HepG2 (cell line): ENCODE measurements around the gene TRAPPC10. TPM values are rescaled to one million over a fixed set of nuclear protein-coding genes. Genes with fewer than 3 reads are reported as not detected.

Experiments
- ATAC-seq: fragments of 200-7000 bp; cut with Tn5 transposase; 3 replicates; pipeline ENCODE4 v1.9.1; 2020; ENCODE audit warnings: mild to moderate bottlenecking, moderate library complexity
- BruUV-seq: library from RNA; stranded (reverse); fragments of 400-500 nt; replicated peaks from 2 replicates; lab custom pipeline; 2021; lab: Mats Ljungman, UMichigan
- CTCF ChIA-PET: fragments of 300-600 bp; formaldehyde crosslinking; extraction: SDS; loops from one replicate; lab custom pipeline; 2021; ENCODE audit warnings: low total read pairs, inconsistent platforms, low intra/inter-chr PET ratio; lab: Yijun Ruan, JAX
- POLR2A ChIA-PET: fragments of 350-600 bp; sonication (Branson Sonifier 250); formaldehyde crosslinking; loops from one replicate; lab custom pipeline; 2020; ENCODE audit warnings: antibody characterized with exemption, inconsistent platforms; lab: Yijun Ruan, JAX
- DNase-seq: peaks from one replicate; pipeline ENCODE4 v3.0.0-alpha.2; 2015; ENCODE audit warnings: low spot score
- FAIRE-seq: peaks from 3 replicates; lab custom pipeline; 2011; peaks lifted over from hg19 to GRCh38; lab: Jason Lieb, UNC
- H2AFZ ChIP-seq: one replicate; pipeline ENCODE4 v1.6.1; 2011; ENCODE audit warnings: low read length, inconsistent platforms
- H3K27ac ChIP-seq: fragments of 300-600 bp; 3 replicates; pipeline ENCODE4 v1.8.0; 2011; ENCODE audit warnings: mixed run types, mild to moderate bottlenecking, mixed read lengths, low read length, inconsistent platforms; ENCODE audit not compliant: insufficient read depth; ENCODE audit errors: extremely low read length
- H3K27me3 ChIP-seq, 2 experiments: fragments of 200-600 bp in 1 of 2; 2 replicates in 1 of 2; 3 replicates in 1 of 2; pipeline versions ENCODE4 v1.6.0 to v1.8.0; 2011; ENCODE audit warnings: low read length in 2 of 2, mild to moderate bottlenecking in 2 of 2, moderate library complexity in 2 of 2, inconsistent platforms in 1 of 2; ENCODE audit not compliant: insufficient read depth in 2 of 2, control insufficient read depth in 1 of 2
- H3K36me3 ChIP-seq, 2 experiments: fragments of 200-600 bp in 1 of 2; replicated peaks in 1 of 2; 2 replicates in 1 of 2; 3 replicates in 1 of 2; pipeline versions ENCODE4 v1.5.1 to v1.8.0; 2011; ENCODE audit warnings: low read length in 2 of 2, inconsistent platforms in 1 of 2; ENCODE audit not compliant: insufficient read depth in 2 of 2, control insufficient read depth in 1 of 2
- H3K4me1 ChIP-seq: 2 replicates; pipeline ENCODE4 v1.5.1; 2012; ENCODE audit warnings: low read length, inconsistent platforms; ENCODE audit not compliant: insufficient read depth
- H3K4me2 ChIP-seq: 2 replicates; pipeline ENCODE4 v1.6.0; 2011; ENCODE audit warnings: low read depth, low read length, inconsistent platforms
- H3K4me3 ChIP-seq, 3 experiments: fragments of 200-600 bp in 1 of 3; sonication (generic), shearing (Covaris generic) in 1 of 3; replicated peaks in 1 of 3; 2 replicates each; pipeline ENCODE4 v1.5.1; 2011 to 2016; ENCODE audit warnings: low read length in 3 of 3, inconsistent platforms in 2 of 3, low read depth in 2 of 3, mild to moderate bottlenecking in 2 of 3, control low read depth in 1 of 3, mixed read lengths in 1 of 3; ENCODE audit not compliant: insufficient read depth in 1 of 3
- H3K79me2 ChIP-seq: one replicate; pipeline ENCODE4 v1.6.1; 2011; ENCODE audit warnings: low read length, inconsistent platforms; ENCODE audit not compliant: insufficient read depth
- H3K9ac ChIP-seq: 2 replicates; pipeline ENCODE4 v1.6.0; 2011; ENCODE audit warnings: mild to moderate bottlenecking, low read depth, low read length, inconsistent platforms; ENCODE audit not compliant: insufficient read depth
- H3K9me3 ChIP-seq: 2 replicates; pipeline ENCODE4 v1.5.1; 2012; ENCODE audit warnings: mild to moderate bottlenecking, low read length
- H4K20me1 ChIP-seq: 2 replicates; pipeline ENCODE4 v1.6.0; 2011; ENCODE audit warnings: inconsistent platforms, mild to moderate bottlenecking, low read length, moderate library complexity; ENCODE audit not compliant: insufficient read depth
- CREM ChIP-seq, 2 experiments: sonication (generic) in 1 of 2; formaldehyde crosslinking in 1 of 2; IDR thresholded peaks; 2 replicates each; pipeline versions ENCODE4 v1.4.0 to v1.6.1; 2016 to 2020; ENCODE audit warnings: antibody characterized with exemption in 1 of 2, mild to moderate bottlenecking in 1 of 2, missing genetic modification reagents in 1 of 2
- GTF2F1 ChIP-seq: fragments of 150-350 bp; IDR thresholded peaks from 2 replicates; pipeline ENCODE4 v1.6.1; 2014; ENCODE audit warnings: low read length
- HOXA3 ChIP-seq: sonication (generic); formaldehyde crosslinking; IDR thresholded peaks from 2 replicates; pipeline ENCODE4 v1.5.0; 2020; ENCODE audit warnings: missing genetic modification reagents
- MAF1 ChIP-seq: sonication (generic); formaldehyde crosslinking; IDR thresholded peaks from 2 replicates; pipeline ENCODE4 v1.5.0; 2020; ENCODE audit warnings: missing genetic modification reagents, borderline replicate concordance
- NFKB2 ChIP-seq: sonication (generic); formaldehyde crosslinking; IDR thresholded peaks from 2 replicates; pipeline ENCODE4 v1.4.0; 2020; ENCODE audit warnings: missing genetic modification reagents, borderline replicate concordance
- ZNF280D ChIP-seq: sonication (generic); formaldehyde crosslinking; IDR thresholded peaks from 2 replicates; pipeline ENCODE4 v1.5.1; 2020; ENCODE audit warnings: mild to moderate bottlenecking, missing genetic modification reagents
- ZNF556 ChIP-seq: sonication (generic); formaldehyde crosslinking; IDR thresholded peaks from 2 replicates; pipeline ENCODE4 v1.4.0; 2020; ENCODE audit warnings: mild to moderate bottlenecking, missing genetic modification reagents, borderline replicate concordance
- ZSCAN12 ChIP-seq: sonication (generic); formaldehyde crosslinking; IDR thresholded peaks from 2 replicates; pipeline ENCODE4 v1.9.0; 2021; ENCODE audit warnings: mild to moderate bottlenecking, missing genetic modification reagents
- WGBS: methylation state at CpG from one replicate; pipeline ENCODE4 v1.1.6; 2017; ENCODE audit warnings: low lambda C conversion rate; 5-methylcytosine and 5-hydroxymethylcytosine counted together
- in situ Hi-C: cut with HindIII; loops from 2 replicates; pipeline ENCODE4 v1.10.0; 2017; ENCODE audit warnings: low pct_unique_long_range_greater_than_20kb; ENCODE audit not compliant: extremely low pct_ligation_motif_present
- intact Hi-C: fragments of 100-400 bp; cut with micrococcal nuclease; formaldehyde crosslinking; loops from one replicate; pipeline ENCODE4 v1.10.0; 2022; ENCODE audit not compliant: unreplicated experiment
- polyA plus RNA-seq, 8 experiments: library from polyadenylated mRNA; depleted of rRNA in 3 of 8; stranded (reverse) in 7 of 8; unstranded in 1 of 8; fragments of >200 nt; fragmentation: Illumina TruSeq in 4 of 8; extraction: Trizol in 4 of 8; gene quantifications; 2 replicates each; pipeline versions ENCODE4 v1.2.1 to v1.2.3, GENCODE V29; 2011 to 2016; ENCODE audit warnings: low read depth in 4 of 8, missing spikeins in 1 of 8, mixed read lengths in 1 of 8; ENCODE audit not compliant: insufficient read depth in 1 of 8
- total RNA-seq, 5 experiments: library from RNA; depleted of rRNA; stranded (reverse); fragments of >200 nt; fragmentation: Illumina TruSeq; extraction: Trizol; gene quantifications; 2 replicates each; pipeline ENCODE4 v1.2.3, GENCODE V29; 2016; ENCODE audit warnings: low read depth in 1 of 5
- TF ChIP-seq, protein P1 (sequence below): fragments of 450-650 bp; IDR thresholded peaks from 2 replicates; pipeline ENCODE4 v1.6.1; 2017; ENCODE audit warnings: mild to moderate bottlenecking

The TRAPPC10 gene
- total and polyA plus RNA-seq, 2 of the 13 experiments (the other 11 are each of a cell fraction or from before 2014, with no cell fraction given) = 10.6 to 16.5 TPM

- TF ChIP-seq ZNF280D (CRISPR knock-in tag) = no peak
- no peak for TF ChIP-seq MAF1 (CRISPR knock-in tag)
- TF ChIP-seq GTF2F1 = no peak
- TF ChIP-seq NFKB2 = no peak
- no peak for TF ChIP-seq ZSCAN12 (CRISPR knock-in tag)
- no peak for TF ChIP-seq ZNF556 (CRISPR knock-in tag)
- TF ChIP-seq HOXA3 (CRISPR knock-in tag) = no peak
Measured at GRCh38 chr21:44047996-44048560, 36.0 kb downstream of the TRAPPC10 start (continued).

GRCh38 chr21:44049182-44049581, 37.1 kb downstream of the TRAPPC10 start:
- intact Hi-C loops (no loop called here), in situ Hi-C loops (no loop called here)
- BruUV-seq = no TSS peak
- no peak for DNase-seq
- Histone ChIP-seq H3K4me3 (no peak overlapping the region), H3K9ac (no peak overlapping the region), H3K4me2 (no peak overlapping the region), H3K79me2 (no peaks in the 10 kb centered on the region), H3K36me3 (peaks cover 8 to 24% of the 10 kb centered on the region in 2 experiments; a peak in 4 of 5 replicates), H3K9me3 (no peaks in the 10 kb centered on the region), H3K4me1 (0 out of 2 replicates have a peak, but pooled peaks cover 8% of the 10 kb centered on the region), H3K27me3 (no peaks in the 10 kb centered on the region), H4K20me1 (no peaks in the 10 kb centered on the region; the same call in 1 of the 2 replicates), H2AFZ (no peak overlapping the region), H3K27ac (no peak overlapping the region)
- ChIA-PET POLR2A (no interaction called here), CTCF (no interaction called here)
- no peak for FAIRE-seq
- WGBS = 96% methylated on average over 5 of the region's 5 CpGs
- ATAC-seq = no peak; the same call in 2 of the 3 replicates
- TF ChIP-seq, protein P1, sequence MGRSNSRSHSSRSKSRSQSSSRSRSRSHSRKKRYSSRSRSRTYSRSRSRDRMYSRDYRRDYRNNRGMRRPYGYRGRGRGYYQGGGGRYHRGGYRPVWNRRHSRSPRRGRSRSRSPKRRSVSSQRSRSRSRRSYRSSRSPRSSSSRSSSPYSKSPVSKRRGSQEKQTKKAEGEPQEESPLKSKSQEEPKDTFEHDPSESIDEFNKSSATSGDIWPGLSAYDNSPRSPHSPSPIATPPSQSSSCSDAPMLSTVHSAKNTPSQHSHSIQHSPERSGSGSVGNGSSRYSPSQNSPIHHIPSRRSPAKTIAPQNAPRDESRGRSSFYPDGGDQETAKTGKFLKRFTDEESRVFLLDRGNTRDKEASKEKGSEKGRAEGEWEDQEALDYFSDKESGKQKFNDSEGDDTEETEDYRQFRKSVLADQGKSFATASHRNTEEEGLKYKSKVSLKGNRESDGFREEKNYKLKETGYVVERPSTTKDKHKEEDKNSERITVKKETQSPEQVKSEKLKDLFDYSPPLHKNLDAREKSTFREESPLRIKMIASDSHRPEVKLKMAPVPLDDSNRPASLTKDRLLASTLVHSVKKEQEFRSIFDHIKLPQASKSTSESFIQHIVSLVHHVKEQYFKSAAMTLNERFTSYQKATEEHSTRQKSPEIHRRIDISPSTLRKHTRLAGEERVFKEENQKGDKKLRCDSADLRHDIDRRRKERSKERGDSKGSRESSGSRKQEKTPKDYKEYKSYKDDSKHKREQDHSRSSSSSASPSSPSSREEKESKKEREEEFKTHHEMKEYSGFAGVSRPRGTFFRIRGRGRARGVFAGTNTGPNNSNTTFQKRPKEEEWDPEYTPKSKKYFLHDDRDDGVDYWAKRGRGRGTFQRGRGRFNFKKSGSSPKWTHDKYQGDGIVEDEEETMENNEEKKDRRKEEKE = no peak
- TF ChIP-seq CREM (IDR thresholded peaks at IDR 0.05) (no peak), CREM (CRISPR knock-in tag; IDR thresholded peaks at IDR 0.05) (no peak)
